ENCODE data around the gene GATB. TPM values are rescaled to one million over a fixed set of nuclear protein-coding genes. Genes with fewer than 3 reads are reported as not detected.

GATB gene
- total RNA-seq, 1 experiment from 2014 or later, result 21.2 TPM

DNA sequence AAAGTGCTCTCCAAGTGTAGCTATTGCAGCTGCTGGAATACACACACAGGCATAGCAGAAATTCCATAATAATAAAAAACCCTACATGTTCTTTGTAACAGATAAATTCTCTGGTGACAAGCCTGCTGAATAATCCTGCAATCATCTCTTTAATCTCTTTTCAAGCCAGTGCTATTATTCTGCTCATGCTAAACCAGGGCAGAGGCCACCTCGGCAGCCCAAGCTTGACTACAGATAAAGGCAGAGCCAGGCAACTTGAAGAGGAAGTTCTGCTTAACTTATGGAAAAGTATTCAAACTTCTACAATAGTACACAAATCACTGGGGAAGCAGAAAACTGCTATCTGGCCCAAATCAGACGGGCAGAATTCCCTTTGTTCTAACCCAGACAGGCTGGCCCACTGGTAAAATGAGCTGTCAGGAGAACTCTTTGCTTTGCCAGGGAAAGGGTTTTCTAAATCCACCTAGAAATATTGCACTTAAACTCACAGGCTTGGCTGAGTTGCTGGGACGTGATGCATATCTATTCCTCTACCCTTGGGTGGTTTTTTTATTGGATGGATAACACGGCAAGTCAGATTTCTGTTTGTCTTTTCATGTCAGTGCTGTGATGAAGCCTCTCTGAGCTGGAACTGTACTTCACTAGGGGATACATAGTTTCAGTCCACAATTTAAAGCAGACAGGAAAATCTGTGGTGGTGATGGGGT lies 70.5 kb downstream of the GATB start:
- H3T11ph ChIP-seq (ENCODE audit: low read length), result no peak overlapping the region
- H3K27me3 ChIP-seq (ENCODE audit: insufficient read depth, low read length), result no peaks in the 10 kb centered on the region
- H3K4ac ChIP-seq (ENCODE audit: low read depth, low read length), result no peak overlapping the region
- no peak overlapping the region for H3K56ac ChIP-seq (ENCODE audit: insufficient read length, low read depth, low read length)
- no peak overlapping the region for H2BK15ac ChIP-seq (ENCODE audit: low read depth, low read length)
- H2BK20ac ChIP-seq (ENCODE audit: low read depth, low read length, poor library complexity, severe bottlenecking), result no peak overlapping the region
- H3K14ac ChIP-seq (ENCODE audit: insufficient read depth, low read length), result no peak overlapping the region
- no peak overlapping the region for H4K91ac ChIP-seq (ENCODE audit: insufficient read length, low read depth, low read length)
- H3K18ac ChIP-seq (ENCODE audit: insufficient read length, low read depth, low read length), result no peak overlapping the region
- H3K4me3 Mint-ChIP-seq, result no peak overlapping the region
- no peak for DNase-seq
- no peak overlapping the region for H4K5ac ChIP-seq (ENCODE audit: insufficient read length, low read depth, low read length)
- H3K36me3 Mint-ChIP-seq (ENCODE audit: insufficient read depth in 1 of 3, low read depth in 3 of 3), result peaks cover 0 to 7% (median 3%) of the 10 kb centered on the region in 3 experiments; a peak in 3 of 7 replicates
- no peaks in the 10 kb centered on the region for H3K23me2 ChIP-seq (ENCODE audit: insufficient read length, low read depth, low read length, poor library complexity, severe bottlenecking)
- H3K4me1 ChIP-seq (ENCODE audit: insufficient read depth, low read length), result no peaks in the 10 kb centered on the region
- H3K9me3 Mint-ChIP-seq, result peaks cover 0 to 2% of the 10 kb centered on the region in 2 experiments; a peak in 1 of 5 replicates
- peaks cover 2% of the 10 kb centered on the region for H4K20me1 ChIP-seq (ENCODE audit: control insufficient read depth, insufficient read depth, insufficient read length)
- H3K79me1 ChIP-seq (ENCODE audit: insufficient read depth, low read depth, low read length, poor library complexity, severe bottlenecking), result no peaks in the 10 kb centered on the region
- H2BK5ac ChIP-seq (ENCODE audit: insufficient read length, low read length), result no peak overlapping the region
- H3K79me2 ChIP-seq (ENCODE audit: insufficient read depth, low read length), result no peaks in the 10 kb centered on the region
- no peak overlapping the region for H2BK12ac ChIP-seq (ENCODE audit: insufficient read length, low read depth, low read length)
- WGBS (ENCODE audit: extremely low coverage, insufficient read length, low lambda C conversion rate), result no CpG with 5 or more reads among the region's 4 CpGs
- no peak overlapping the region for H3K23ac ChIP-seq (ENCODE audit: insufficient read length, low read depth, low read length)
- H3K27me3 Mint-ChIP-seq (ENCODE audit: low read depth), result no peaks in the 10 kb centered on the region
- no peak overlapping the region for H2AFZ ChIP-seq (ENCODE audit: low read length)
- no peaks in the 10 kb centered on the region for H3K9me3 ChIP-seq (ENCODE audit: control insufficient read depth, low read depth, low read length)
- no peak overlapping the region for H4K8ac ChIP-seq (replicated peaks; ENCODE audit: insufficient read length, low read depth, low read length)
- H3K9ac ChIP-seq (ENCODE audit: extremely low read depth, insufficient read length, low read length), result no peak overlapping the region
- H3K27ac ChIP-seq (ENCODE audit: insufficient read length, low read depth, low read length), result no peak overlapping the region
- H3K4me1 Mint-ChIP-seq, result peaks cover 26 to 36% of the 10 kb centered on the region in 2 experiments
- 0 out of 7 replicates have a peak overlapping the region, but pooled peaks of 1 of the 3 experiments have one; percentile 44 for H3K27ac Mint-ChIP-seq
- no peak overlapping the region for H3K4me2 ChIP-seq (ENCODE audit: insufficient read depth, insufficient read length, low read length)
- no peak overlapping the region for H2AK5ac ChIP-seq (ENCODE audit: insufficient read length, low read length)
- TF ChIP-seq, protein P1, sequence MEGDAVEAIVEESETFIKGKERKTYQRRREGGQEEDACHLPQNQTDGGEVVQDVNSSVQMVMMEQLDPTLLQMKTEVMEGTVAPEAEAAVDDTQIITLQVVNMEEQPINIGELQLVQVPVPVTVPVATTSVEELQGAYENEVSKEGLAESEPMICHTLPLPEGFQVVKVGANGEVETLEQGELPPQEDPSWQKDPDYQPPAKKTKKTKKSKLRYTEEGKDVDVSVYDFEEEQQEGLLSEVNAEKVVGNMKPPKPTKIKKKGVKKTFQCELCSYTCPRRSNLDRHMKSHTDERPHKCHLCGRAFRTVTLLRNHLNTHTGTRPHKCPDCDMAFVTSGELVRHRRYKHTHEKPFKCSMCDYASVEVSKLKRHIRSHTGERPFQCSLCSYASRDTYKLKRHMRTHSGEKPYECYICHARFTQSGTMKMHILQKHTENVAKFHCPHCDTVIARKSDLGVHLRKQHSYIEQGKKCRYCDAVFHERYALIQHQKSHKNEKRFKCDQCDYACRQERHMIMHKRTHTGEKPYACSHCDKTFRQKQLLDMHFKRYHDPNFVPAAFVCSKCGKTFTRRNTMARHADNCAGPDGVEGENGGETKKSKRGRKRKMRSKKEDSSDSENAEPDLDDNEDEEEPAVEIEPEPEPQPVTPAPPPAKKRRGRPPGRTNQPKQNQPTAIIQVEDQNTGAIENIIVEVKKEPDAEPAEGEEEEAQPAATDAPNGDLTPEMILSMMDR (conservative IDR thresholded peaks at IDR 0.05), result no peak
- no peak overlapping the region for H2BK120ac ChIP-seq (ENCODE audit: low read depth, low read length, poor library complexity, severe bottlenecking)

All from H9 (cell line).